ENCODE data around the gene SLFN14.
A peak's percentile ranks its signal among the peaks of the same experiment; 100 is the strongest.
"Not testable (repeated sequence)": the region's sequence is repeated elsewhere in the genome, so short reads cannot be mapped to it uniquely, and the experiment has no call there.

The SLFN14 gene

GRCh38 chr17:35557353-35557752 is 3.3 kb downstream of the SLFN14 start:
- no peak for DNase-seq

- no peak for DNase-seq
Observed at GRCh38 chr17:35555691-35556090, 4.9 kb downstream of the SLFN14 start.

GRCh38 chr17:35554668-35555067 is 6.0 kb downstream of the SLFN14 start:
- DNase-seq, result no peak

GRCh38 chr17:35553310-35553709 is 7.3 kb downstream of the SLFN14 start:
- no peak for DNase-seq

- no peak for DNase-seq
Observed at GRCh38 chr17:35548978-35549377, 11.6 kb downstream of the SLFN14 start.

- no peak for DNase-seq
Observed at GRCh38 chr17:35548208-35548810, 12.3 kb downstream of the SLFN14 start.

GRCh38 chr17:35546487-35546886 is 14.1 kb downstream of the SLFN14 start:
- no peak for DNase-seq

- no peak for DNase-seq
Observed at GRCh38 chr17:35545150-35545549, 15.5 kb downstream of the SLFN14 start.

- no peak for DNase-seq
Observed at GRCh38 chr17:35543856-35544255, 16.8 kb downstream of the SLFN14 start.

GRCh38 chr17:35542990-35543389 is 17.6 kb downstream of the SLFN14 start:
- no peak for DNase-seq

- DNase-seq, result no peak
Observed at GRCh38 chr17:35541434-35541833, 19.2 kb downstream of the SLFN14 start.

GRCh38 chr17:35540589-35541404 is 19.8 kb downstream of the SLFN14 start:
- DNase-seq, result peak; percentile 26

GRCh38 chr17:35539659-35540026 is 21.0 kb downstream of the SLFN14 start:
- no peak for DNase-seq

GRCh38 chr17:35537601-35538141 is 22.9 kb downstream of the SLFN14 start, which contains the start of gene SLFN12L:
TSS of gene SLFN12L (minus strand) at chr17:35537678. CDS start at chr17:35522364, 15,314 bp downstream.
- DNase-seq, result no peak

- DNase-seq, result no peak
Observed at GRCh38 chr17:35536664-35537171, 23.9 kb downstream of the SLFN14 start.

- not testable (repeated sequence) for DNase-seq
Observed at GRCh38 chr17:35535406-35535805, 25.2 kb downstream of the SLFN14 start.

- DNase-seq, result no peak
Observed at GRCh38 chr17:35534576-35535093, 26.0 kb downstream of the SLFN14 start.

- no peak for DNase-seq
Observed at GRCh38 chr17:35531160-35531559, 29.5 kb downstream of the SLFN14 start.

- no peak for DNase-seq
Observed at GRCh38 chr17:35529866-35530265, 30.8 kb downstream of the SLFN14 start.

- DNase-seq, result not testable (repeated sequence)
Observed at GRCh38 chr17:35529326-35529725, 31.3 kb downstream of the SLFN14 start.

GRCh38 chr17:35523296-35523695 is 37.3 kb downstream of the SLFN14 start:
- no peak for DNase-seq

- DNase-seq, result not testable (repeated sequence)
Observed at GRCh38 chr17:35521654-35522256, 38.9 kb downstream of the SLFN14 start.

- no peak for DNase-seq
Observed at GRCh38 chr17:35521150-35521549, 39.5 kb downstream of the SLFN14 start.

All from femur (tissue), 1 donor.